T1000 (cell line): ENCODE measurements around the gene IRF4.

Source experiments
- DNase-seq: peaks from one replicate; lab custom pipeline; 2025; ENCODE audit warnings: mixed read lengths; lab: John Stamatoyannopoulos, UW

IRF4 gene

GRCh38 chr6:391559-392440 lies at the start of gene IRF4:
Gene IRF4 (plus strand): TSS chr6:391752. CDS start chr6:393153, 1,401 bp downstream.
- no peak for DNase-seq

GRCh38 chr6:341914-342831 lies 49.4 kb upstream of the IRF4 start:
- no peak for DNase-seq

- DNase-seq = no peak
These were observed 48.7 kb upstream of the IRF4 start for GRCh38 chr6:342832-343179.

- no peak for DNase-seq
These were observed 48.2 kb upstream of the IRF4 start for GRCh38 chr6:343226-343935.

- DNase-seq = no peak
These were observed 47.4 kb upstream of the IRF4 start for GRCh38 chr6:343960-344815.

- no peak for DNase-seq
These were observed 46.7 kb upstream of the IRF4 start for GRCh38 chr6:344816-345340.

GRCh38 chr6:345747-346385 lies 45.7 kb upstream of the IRF4 start:
- no peak for DNase-seq

- DNase-seq = no peak
These were observed 45.0 kb upstream of the IRF4 start for GRCh38 chr6:346386-347030.

- no peak for DNase-seq
These were observed 44.3 kb upstream of the IRF4 start for GRCh38 chr6:347232-347631.

GRCh38 chr6:347951-348859 lies 43.3 kb upstream of the IRF4 start:
- DNase-seq = no peak

GRCh38 chr6:348860-349396 lies 42.6 kb upstream of the IRF4 start:
- DNase-seq = no peak

- DNase-seq = no peak
These were observed 42.0 kb upstream of the IRF4 start for GRCh38 chr6:349491-349921.

GRCh38 chr6:350371-350770 lies 41.2 kb upstream of the IRF4 start:
- DNase-seq = no peak

- DNase-seq = no peak
These were observed 40.3 kb upstream of the IRF4 start for GRCh38 chr6:351011-351866.

- no peak for DNase-seq
These were observed 39.7 kb upstream of the IRF4 start for GRCh38 chr6:351867-352289.

GRCh38 chr6:352474-352873 lies 39.1 kb upstream of the IRF4 start:
- DNase-seq = no peak

GRCh38 chr6:352896-353470 lies 38.6 kb upstream of the IRF4 start:
- DNase-seq = no peak
